Stimulated activated CD4-positive, alpha-beta T cell treated with anti-CD3 and anti-CD28 coated beads, Interleukin-4, amount 100 ng/mL, for 1 hour (primary cell): ENCODE measurements around the gene PAF1.

ENCODE experiments used
- DNase-seq: peaks from one replicate; pipeline ENCODE4 v3.0.0-alpha.2; 2020

Gene PAF1

DNA sequence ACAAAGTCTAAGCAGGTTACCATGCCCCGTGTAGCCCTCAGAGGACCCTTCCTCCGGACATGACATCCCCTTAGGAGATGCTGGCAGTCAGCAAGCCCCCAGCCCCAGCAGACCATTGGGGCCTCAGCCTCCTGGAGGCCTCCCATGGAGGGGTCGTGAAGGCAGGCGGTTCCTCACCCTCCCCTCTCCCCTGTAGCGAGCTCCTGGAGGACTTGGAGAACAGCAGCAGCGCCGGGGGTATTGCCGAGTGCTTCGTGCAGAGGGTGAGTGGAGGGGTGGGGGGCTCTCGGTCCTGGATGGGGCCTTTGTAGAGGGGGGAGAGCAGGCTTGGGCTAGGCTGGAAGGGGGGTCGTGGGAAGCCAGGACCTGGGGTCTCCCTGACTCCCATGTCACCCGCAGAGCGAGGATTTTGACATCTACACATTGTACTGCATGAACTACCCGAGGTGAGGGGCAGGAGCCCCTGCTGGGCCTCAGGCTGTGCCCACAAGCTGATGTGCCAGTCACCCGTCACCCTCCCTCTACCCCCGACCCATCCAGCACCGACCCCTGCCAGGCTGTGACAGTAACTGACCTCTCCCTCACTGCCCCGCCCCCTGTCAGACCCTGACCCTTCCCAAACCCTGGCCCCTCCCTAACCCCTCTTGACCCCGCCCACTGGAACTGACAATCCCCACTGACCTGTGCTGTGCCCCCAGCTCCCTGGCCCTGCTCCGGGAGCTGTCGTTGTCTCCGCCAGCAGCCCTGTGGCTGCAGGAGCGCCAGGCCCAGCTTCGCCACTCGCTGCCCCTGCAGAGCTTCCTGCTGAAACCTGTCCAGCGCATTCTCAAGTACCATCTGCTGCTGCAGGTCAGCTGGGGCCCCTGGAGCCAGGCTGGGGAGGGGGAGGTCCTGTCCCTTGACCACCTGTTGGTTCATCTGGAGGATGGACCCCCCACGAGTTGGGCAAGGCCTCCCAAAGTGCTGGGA, 25.5 kb upstream of the PAF1 start:
- no peak for DNase-seq

DNA sequence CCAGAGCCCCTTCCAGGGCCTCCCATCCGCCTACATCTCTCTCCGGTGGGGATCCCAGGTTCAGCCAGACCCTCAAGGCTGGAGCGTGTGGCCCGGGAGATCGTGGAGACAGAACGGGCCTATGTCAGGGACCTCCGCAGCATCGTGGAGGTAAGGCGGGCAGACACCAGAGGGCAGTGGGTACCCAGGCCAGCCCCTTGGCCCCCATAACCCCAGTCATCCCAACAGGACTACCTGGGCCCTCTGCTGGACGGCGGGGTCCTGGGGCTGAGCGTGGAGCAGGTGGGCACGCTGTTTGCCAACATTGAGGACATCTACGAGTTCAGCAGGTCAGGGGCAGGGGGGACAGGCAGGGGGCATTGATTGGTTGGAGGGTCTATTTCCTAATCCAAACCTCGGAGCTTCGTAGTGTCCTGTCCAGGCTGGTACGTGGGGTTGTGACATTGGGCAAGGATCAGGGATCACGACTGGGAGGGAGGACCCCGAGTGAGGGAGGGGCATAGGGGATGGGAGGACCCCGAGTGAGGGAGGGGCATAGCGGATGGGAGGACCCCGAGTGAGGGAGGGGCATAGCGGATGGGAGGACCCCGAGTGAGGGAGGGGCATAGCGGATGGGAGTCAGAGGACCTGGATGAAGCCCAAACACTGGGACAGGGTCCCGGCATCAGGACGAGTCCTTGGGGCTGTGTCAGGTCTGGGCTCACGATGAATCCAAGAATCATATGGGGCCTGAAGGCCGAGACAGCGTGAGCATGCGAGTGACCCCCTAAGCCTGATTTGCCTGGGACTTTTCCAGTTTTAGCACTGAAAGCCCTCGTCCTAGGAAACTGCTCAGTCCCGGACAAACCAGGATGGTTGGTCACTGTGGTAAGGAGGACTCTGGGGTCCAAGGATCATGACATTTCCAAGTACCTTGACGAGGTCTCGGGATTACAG, 24.5 kb upstream of the PAF1 start:
- DNase-seq: no peak

DNA sequence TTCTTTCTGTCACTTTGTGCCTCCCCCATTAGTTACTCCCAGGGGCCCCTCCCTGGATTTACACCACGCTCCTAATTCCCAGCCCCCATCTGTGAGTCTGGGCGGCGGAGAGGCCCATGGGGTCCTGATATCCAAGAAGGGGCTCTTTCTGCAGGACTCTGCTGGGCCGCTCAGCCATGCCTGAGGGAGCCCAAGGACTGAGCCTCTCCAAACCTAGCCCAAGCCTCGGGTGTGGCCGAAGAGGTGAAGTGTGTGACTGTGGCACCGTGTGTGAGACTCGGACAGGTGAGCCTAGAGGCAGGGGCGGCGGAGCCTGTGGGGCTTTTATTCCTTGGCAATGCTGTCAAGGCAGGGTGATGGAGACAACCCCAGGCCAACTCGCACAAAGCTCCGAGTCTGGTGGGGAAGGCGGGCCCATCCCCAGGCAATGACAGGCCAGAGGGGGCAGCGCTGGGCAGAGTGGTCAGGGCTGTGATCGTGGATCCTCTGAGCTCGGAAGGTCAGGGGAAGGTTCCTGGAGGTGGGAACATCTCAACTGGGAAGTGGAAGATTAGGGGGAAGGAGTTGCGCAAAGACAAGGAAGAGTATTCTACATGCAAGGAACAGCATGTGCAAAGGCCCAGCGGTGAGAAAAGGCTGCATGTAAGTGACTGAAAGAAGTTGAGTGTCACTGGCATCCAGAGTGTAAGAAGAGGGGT, 23.2 kb upstream of the PAF1 start:
- DNase-seq: no peak

DNA sequence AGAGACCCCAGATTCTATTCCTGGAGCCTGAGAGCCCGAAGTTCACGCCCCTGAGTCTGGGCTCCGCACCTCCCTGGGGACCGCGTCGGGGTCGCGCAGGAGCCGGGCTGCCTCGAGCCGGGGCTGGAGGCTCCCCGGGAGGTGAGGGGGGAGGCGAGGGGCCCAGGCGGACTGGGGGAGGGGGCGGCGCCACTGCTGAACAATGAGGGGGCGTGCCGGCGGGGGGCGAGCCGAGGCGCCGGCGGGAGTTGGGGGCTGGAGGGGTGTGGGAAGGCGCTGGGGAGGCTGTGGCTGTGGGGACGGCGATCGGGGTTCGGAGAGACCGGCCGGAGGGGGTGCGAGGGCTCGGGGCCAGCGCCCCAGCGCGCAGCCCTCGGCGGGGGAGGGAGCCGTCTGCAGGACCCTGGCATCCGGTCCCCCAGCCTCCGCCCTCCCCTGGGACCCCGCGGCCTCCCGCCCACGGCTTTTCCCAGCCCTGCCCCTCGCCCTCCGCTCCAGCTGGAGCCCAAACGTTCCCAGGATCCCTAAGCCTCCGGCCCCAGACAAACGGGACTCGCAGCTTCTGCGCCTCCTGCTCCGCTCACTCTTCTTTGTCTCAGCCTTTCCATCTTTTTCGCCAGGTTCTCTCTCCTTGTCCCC, 22.5 kb upstream of the PAF1 start:
- DNase-seq: no peak

DNA sequence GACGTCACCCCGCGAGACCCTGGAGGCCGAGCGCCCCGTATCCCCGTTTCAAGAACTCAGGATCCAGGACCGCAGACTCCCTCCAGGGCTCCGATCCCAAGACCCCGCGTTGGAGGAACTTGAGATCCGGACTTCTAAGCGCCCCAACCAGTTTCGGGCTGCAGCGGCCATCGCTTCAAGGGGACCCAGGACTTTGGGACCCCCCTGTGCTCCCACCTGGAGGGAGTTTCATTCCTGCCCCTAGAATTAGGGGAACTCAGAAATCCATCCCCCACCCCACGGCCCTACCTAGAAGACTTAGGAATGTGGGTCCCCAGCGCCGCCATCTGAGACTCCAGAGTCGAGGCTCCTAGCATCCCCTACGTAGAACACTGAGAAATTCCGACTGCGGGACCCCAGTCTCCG, 22.0 kb upstream of the PAF1 start:
- no peak for DNase-seq

DNA sequence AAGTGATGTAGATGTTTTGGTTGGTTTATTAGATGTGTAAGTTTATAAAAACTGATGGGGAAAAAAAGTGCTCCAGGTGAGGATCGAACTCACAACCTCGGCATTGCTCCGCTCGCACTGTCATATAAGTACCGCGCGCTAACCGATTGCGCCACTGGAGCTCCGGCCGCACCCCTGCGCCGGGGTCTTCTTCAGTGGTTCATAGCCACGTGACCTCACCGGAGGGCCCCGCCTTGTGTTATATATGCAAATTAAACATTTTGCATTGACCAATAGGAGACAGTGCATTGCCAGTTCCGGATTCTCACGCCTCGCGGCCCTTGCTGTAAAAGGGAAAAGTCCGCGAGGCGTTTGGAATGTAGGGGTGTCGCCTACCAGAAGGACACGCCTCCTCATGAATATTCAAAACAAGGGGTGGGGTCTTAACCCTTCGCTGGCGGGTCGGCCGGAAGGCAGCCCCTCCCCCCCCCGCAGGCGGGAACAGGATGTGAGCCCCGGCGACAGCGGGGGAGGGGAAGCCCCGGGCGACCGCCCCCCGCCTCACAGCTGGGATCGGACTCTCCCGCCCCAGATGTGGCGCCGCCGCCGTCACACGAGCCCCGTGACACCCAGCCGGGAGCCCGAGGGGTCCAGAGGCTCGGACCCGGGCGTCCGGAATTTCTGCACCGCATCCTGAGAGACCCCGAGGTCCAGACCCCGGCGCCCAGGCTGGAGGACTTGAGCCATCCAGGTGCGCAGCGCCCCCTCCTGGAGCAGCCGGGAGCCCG, 21.4 kb upstream of the PAF1 start, which contains the start of gene PLEKHG2:
Gene PLEKHG2, plus strand, starts transcription at position 570 of the 767 bp plus-strand sequence. CDS start 1,418 bp downstream, outside the sequence.
- DNase-seq: peak; percentile 95

DNA sequence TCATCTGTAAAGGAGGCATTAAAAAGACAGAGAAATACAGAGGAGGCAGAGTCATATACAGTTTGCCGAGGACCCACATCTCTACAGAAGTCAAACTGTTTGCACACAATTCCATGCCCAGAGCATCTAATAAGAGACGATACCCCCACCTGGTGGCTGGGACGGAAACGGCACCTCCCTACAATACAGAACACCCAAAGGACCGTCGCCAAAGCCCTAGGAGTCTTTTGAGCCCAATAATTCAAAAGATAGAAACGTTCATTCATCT, 20.9 kb upstream of the PAF1 start:
- peak; percentile 89 for DNase-seq

DNA sequence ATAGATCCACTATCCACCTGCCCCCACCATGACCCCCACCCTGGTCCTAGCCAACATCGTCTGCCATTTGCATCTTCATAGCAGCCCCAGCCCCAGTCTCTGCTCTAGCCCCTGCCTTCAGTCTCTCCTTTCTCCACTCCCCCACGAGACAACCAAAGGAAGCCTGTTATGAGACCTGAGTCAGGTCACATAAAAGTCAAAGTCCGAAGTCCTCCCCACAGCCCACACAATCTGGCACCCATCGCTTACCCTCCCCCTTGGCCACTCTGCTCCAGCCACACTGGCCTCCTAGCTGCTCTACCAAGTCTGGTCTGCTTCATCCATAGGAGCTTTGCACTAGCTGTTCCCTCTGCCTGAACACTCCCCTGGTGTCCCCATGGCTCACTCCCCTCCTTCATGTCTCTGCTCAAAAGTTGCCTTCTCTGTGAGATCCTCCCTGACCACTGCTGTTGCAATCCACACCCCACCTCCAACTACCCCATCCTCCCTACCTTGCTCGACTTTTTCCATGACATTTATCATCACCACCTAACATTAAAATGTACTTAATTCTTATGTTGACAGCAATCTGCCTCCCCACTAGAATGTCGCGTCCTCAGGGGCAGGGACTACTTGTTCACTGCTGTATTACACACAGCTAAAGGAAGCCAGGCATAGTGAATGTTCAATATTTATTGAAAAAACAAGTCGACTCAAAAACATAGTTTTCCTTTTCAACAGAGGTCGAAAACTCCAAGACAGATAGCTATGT, 20.4 kb upstream of the PAF1 start:
- no peak for DNase-seq

DNA sequence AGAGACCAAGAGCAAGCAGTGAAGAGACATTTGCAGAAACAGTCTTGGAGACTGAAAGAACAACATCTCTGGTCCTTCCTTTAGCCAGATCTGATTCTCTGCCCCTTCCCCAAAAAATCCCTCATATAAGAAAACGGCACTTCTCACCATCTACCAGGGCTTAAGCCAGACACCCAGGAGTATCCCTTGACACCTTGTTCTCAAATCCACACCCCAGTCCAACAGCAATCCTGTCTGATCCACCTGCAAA, 19.9 kb upstream of the PAF1 start:
- DNase-seq: no peak

DNA sequence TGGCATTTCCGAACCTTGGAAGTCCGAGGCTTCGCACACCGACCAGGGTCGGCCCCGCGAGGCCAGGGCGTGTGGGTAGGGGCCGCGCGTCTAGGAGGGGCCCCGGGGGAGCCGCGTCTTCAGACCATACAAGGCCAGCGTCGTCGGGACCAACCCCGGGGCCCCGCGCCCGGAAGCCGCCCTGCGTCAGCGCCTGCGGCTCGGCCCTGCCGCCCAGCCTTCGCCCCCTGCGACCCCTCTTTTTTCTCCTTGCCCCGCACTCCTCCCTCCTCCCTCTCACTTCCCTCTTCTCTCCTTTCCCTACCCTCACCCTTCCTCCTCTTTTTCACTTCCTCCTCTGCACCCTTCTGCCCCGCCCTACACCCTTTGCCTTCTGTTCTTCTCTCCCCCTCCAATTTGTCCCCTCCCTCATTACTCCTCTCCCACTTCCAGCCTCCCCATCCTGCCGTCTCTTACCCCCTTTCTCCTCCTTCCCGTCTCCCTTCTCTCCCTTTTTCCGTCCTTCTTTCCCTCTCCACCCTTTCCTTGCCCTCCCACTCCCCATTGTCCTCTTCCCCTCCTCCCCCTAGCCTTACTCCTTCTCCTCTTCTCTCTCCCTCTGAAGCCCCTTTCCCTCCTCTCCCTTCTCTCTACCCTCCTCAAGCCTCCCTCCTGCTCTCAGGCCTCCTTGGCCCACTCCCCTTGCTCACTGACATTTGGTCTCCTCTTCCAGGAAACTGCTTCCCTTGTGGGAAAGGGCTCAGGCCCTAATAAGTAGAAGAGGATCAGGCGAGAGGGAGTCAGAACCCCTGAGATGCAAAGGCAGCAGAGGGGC, 19.3 kb upstream of the PAF1 start:
- DNase-seq: peak; percentile 64

DNA sequence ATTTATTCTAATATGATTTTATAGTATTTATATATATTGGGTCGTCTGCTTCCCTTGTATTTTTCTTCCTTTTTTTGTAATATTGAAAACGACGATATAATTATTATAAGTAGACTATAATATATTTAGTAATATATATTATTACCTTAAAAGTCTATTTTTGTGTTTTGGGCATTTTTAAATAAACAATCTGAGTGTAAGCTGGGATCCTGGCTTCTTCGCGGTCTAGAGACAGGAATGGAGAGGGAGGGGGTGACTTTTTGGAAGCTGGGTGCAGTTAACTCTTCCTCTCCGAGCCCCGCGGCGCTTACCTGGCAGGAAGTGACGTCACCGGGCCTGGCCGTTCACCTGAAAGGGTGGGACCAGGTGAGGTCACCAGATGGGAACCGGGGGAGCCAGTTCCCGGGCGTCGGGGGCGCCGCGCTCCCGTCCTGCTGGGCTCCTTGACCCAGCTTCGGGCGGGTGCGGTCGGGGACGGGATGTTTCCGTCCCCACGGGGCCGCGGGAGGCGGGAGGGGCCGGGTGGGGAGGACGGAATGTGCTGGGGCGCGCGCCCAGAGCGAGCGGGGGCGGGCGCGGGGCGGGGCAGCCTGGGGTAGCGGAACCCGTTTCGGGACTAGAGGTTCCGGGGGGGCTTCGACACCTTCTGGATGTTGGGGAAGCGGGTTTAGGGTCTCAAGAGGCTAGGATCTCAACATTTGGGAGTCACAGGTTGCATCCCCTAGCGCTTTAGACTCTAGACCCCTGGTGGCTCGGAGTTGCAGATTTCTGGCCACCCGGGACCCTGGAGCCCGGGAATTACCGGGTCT, 18.5 kb upstream of the PAF1 start:
- DNase-seq: peak; percentile 76

DNA sequence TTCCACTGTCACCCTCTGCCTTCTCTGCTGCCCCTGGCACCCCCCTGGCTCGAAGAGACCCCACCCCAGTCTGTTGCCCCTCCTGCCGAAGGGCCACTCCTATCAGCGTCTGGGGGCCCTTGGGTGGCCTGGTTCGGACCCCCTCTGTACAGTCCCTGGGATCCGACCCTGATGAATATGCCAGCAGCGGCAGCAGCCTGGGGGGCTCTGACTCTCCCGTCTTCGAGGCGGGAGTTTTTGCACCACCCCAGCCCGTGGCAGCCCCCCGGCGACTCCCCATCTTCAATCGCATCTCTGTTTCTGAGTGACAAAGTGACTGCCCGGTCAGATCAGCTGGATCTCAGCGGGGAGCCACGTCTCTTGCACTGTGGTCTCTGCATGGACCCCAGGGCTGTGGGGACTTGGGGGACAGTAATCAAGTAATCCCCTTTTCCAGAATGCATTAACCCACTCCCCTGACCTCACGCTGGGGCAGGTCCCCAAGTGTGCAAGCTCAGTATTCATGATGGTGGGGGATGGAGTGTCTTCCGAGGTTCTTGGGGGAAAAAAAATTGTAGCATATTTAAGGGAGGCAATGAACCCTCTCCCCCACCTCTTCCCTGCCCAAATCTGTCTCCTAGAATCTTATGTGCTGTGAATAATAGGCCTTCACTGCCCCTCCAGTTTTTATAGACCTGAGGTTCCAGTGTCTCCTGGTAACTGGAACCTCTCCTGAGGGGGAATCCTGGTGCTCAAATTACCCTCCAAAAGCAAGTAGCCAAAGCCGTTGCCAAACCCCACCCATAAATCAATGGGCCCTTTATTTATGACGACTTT, 17.7 kb upstream of the PAF1 start:
- DNase-seq: no peak

DNA sequence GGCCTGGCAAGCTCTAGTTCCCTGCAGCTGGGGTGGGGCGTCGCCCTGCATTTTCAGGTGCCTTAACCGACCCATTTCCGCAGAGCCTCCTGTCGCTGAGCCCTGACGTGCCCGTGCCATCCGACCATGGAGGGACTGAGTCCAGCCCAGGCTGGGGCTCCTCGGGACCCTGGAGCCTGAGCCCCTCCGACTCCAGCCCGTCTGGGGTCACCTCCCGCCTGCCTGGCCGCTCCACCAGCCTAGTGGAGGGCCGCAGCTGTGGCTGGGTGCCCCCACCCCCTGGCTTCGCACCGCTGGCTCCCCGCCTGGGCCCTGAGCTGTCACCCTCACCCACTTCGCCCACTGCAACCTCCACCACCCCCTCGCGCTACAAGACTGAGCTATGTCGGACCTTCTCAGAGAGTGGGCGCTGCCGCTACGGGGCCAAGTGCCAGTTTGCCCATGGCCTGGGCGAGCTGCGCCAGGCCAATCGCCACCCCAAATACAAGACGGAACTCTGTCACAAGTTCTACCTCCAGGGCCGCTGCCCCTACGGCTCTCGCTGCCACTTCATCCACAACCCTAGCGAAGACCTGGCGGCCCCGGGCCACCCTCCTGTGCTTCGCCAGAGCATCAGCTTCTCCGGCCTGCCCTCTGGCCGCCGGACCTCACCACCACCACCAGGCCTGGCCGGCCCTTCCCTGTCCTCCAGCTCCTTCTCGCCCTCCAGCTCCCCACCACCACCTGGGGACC, 16.9 kb upstream of the PAF1 start:
- DNase-seq: peak; percentile 57

DNA sequence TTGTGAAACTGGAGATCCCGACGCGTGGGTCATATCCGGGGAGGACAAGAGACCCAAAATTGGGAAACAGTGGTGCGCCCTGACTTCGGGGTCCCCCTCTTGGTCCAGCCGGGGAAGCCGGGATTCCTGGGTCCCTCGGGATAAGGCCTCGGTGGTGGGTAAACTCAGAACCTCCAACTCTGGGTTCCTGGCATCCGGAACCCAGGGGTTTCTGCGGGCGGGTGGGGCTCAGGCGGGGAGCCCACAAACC, 16.4 kb upstream of the PAF1 start:
- no peak for DNase-seq

DNA sequence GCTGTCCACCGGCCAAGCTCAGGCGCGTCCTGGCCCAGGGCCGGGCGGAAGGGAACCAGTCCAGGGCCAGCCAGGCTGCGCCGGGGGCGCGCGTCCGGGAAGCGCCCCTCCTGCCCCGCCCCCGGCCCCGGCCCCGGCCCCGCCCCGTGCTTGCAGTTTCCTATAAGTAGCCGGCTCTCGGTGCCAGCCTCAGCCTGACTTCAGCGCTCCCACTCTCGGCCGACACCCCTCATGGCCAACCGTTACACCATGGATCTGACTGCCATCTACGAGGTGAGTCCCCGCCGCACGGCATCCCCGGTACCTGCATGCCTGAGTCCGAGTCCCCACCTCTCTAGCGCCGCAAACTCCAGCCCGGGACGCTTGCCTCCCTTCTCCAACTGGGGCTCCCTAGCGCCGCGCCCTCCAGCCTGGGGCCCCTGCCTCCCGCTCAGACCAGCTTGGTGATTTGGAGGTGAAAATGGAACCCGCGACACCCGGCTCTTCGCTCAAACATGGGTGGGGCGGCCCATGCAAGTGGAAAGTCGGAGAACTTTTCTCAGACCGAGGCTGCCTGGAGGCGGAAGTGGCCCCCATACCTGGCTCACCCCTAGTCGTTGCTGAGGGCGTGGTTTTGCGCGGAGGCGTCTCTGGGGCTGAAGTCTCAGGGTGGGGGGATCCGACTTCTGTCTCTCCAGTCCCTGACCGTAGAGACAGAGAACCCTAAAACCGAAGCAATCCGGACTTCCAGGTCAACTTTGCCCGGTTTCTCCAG, 15.9 kb upstream of the PAF1 start, which contains the start of gene ZFP36:
Gene ZFP36, plus strand, starts transcription at position 192 of the 754 bp plus-strand sequence. Its CDS starts 58 bp downstream, at position 250.
- peak; percentile 84 for DNase-seq

DNA sequence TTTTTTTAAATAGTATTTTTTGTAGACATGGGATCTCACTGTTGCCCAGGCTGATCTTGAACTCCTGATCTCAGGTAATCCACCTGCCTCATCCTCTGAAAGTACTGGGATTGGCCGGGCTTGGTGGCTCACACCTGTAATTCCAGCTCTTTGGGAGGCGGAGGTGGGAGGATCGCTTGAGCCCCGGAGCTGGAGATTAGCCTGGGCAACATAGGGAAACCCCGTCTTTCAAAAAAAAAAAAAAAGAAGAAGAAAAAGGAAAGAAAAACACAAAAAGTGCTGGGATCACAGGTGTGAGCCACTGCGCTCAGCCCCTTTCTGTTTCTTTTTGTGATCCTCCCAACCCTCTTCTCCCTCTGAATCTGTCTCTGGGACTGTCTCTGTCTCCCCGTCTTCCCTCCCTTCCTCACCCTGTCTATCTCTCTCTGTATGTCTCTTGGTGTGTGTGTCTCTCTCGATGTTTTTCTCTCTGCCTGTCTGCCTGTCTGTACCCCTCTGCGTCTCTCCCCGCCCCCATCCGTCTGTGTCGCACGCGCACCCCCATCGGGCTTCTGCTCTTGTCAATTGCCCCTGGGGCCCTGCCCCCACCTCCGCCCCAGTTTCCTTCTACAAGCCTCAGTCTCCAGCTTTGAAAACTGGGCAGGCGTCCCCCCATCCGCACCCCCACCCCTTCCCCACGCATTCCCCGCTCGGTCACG, 15.2 kb upstream of the PAF1 start:
- DNase-seq: peak; percentile 88
